H9 (cell line): ENCODE data around the gene TRIL. TPM values are rescaled to one million over a fixed set of nuclear protein-coding genes. Genes with fewer than 3 reads are reported as not detected.

ENCODE experiments used
- DNase-seq: peaks from one replicate; pipeline ENCODE4 v3.0.0-alpha.2; 2017
- H2AFZ ChIP-seq: one replicate; pipeline ENCODE4 v1.6.1; 2013; ENCODE audit warnings: mild to moderate bottlenecking, low read length, control low read depth, moderate library complexity
- H2AK5ac ChIP-seq: 2 replicates; pipeline ENCODE4 v1.6.1; 2013; ENCODE audit warnings: low read length, control low read depth, mixed read lengths; ENCODE audit not compliant: insufficient read length
- H2BK120ac ChIP-seq: one replicate; pipeline ENCODE4 v1.6.1; 2013; ENCODE audit warnings: low read depth, mild to moderate bottlenecking, low read length, control low read depth, inconsistent platforms; ENCODE audit not compliant: poor library complexity, severe bottlenecking
- H2BK12ac ChIP-seq: 2 replicates; pipeline ENCODE4 v1.6.1; 2013; ENCODE audit warnings: low read length, control low read depth, mixed read lengths, low read depth; ENCODE audit not compliant: insufficient read length
- H2BK15ac ChIP-seq: 2 replicates; pipeline ENCODE4 v1.6.1; 2013; ENCODE audit warnings: low read depth, low read length, control low read depth
- H2BK20ac ChIP-seq: one replicate; pipeline ENCODE4 v1.6.1; 2013; ENCODE audit warnings: low read depth, mild to moderate bottlenecking, low read length, control low read depth, inconsistent platforms; ENCODE audit not compliant: poor library complexity, severe bottlenecking
- H2BK5ac ChIP-seq: 2 replicates; pipeline ENCODE4 v1.6.1; 2013; ENCODE audit warnings: low read length, control low read depth, mixed read lengths; ENCODE audit not compliant: insufficient read length
- H3K14ac ChIP-seq: 2 replicates; pipeline ENCODE4 v1.6.1; 2013; ENCODE audit warnings: low read length, control low read depth; ENCODE audit not compliant: insufficient read depth
- H3K18ac ChIP-seq: 2 replicates; pipeline ENCODE4 v1.6.1; 2013; ENCODE audit warnings: low read depth, mild to moderate bottlenecking, mixed read lengths, low read length, control low read depth; ENCODE audit not compliant: insufficient read length
- H3K23ac ChIP-seq: 2 replicates; pipeline ENCODE4 v1.6.1; 2013; ENCODE audit warnings: low read length, control low read depth, mixed read lengths, low read depth; ENCODE audit not compliant: insufficient read length
- H3K23me2 ChIP-seq: 2 replicates; pipeline ENCODE4 v1.6.1; 2013; ENCODE audit warnings: low read depth, mild to moderate bottlenecking, mixed read lengths, low read length, control low read depth; ENCODE audit not compliant: insufficient read length, poor library complexity, severe bottlenecking
- H3K27ac ChIP-seq: 2 replicates; pipeline ENCODE4 v1.5.1; 2013; ENCODE audit warnings: low read length, control low read depth, mixed read lengths, low read depth; ENCODE audit not compliant: insufficient read length
- H3K27me3 ChIP-seq: 2 replicates; pipeline ENCODE4 v1.6.1; 2013; ENCODE audit warnings: low read length, control low read depth, inconsistent platforms; ENCODE audit not compliant: insufficient read depth
- H3K4ac ChIP-seq: 2 replicates; pipeline ENCODE4 v1.6.1; 2013; ENCODE audit warnings: low read depth, mild to moderate bottlenecking, control low read depth, inconsistent platforms, low read length, moderate library complexity
- H3K4me1 ChIP-seq: 2 replicates; pipeline ENCODE4 v1.6.1; 2013; ENCODE audit warnings: low read length, control low read depth, inconsistent platforms; ENCODE audit not compliant: insufficient read depth
- H3K4me2 ChIP-seq: 2 replicates; pipeline ENCODE4 v1.6.1; 2013; ENCODE audit warnings: low read length, control low read depth, mixed read lengths; ENCODE audit not compliant: insufficient read length, insufficient read depth
- H3K56ac ChIP-seq: 2 replicates; pipeline ENCODE4 v1.6.1; 2013; ENCODE audit warnings: low read depth, mild to moderate bottlenecking, mixed read lengths, low read length, control low read depth; ENCODE audit not compliant: insufficient read length
- H3K79me1 ChIP-seq: 2 replicates; pipeline ENCODE4 v1.6.1; 2013; ENCODE audit warnings: low read depth, mild to moderate bottlenecking, moderate library complexity, low read length, control low read depth, inconsistent platforms; ENCODE audit not compliant: insufficient read depth, poor library complexity, severe bottlenecking
- H3K79me2 ChIP-seq: 2 replicates; pipeline ENCODE4 v1.6.1; 2013; ENCODE audit warnings: low read length, control low read depth, inconsistent platforms; ENCODE audit not compliant: insufficient read depth
- H3K9ac ChIP-seq: 2 replicates; pipeline ENCODE4 v1.6.1; 2013; ENCODE audit warnings: low read length, control low read depth, mixed read lengths; ENCODE audit not compliant: insufficient read length; ENCODE audit errors: extremely low read depth
- H3K9me3 ChIP-seq: one replicate; pipeline ENCODE4 v1.6.1; 2013; ENCODE audit warnings: low read depth, low read length, inconsistent platforms; ENCODE audit not compliant: control insufficient read depth
- H3T11ph ChIP-seq: one replicate; pipeline ENCODE4 v1.6.1; 2013; ENCODE audit warnings: mild to moderate bottlenecking, low read length, control low read depth, inconsistent platforms
- H4K20me1 ChIP-seq: one replicate; pipeline ENCODE4 v1.6.1; 2013; ENCODE audit not compliant: control insufficient read depth, insufficient read length, insufficient read depth
- H4K5ac ChIP-seq: 2 replicates; pipeline ENCODE4 v1.6.1; 2013; ENCODE audit warnings: low read depth, mild to moderate bottlenecking, mixed read lengths, low read length, control low read depth; ENCODE audit not compliant: insufficient read length
- H4K8ac ChIP-seq: replicated peaks from 2 replicates; pipeline ENCODE4 v1.6.1; 2013; ENCODE audit warnings: low read length, control low read depth, mixed read lengths, low read depth; ENCODE audit not compliant: insufficient read length
- H4K91ac ChIP-seq: 2 replicates; pipeline ENCODE4 v1.6.1; 2013; ENCODE audit warnings: low read depth, mild to moderate bottlenecking, moderate library complexity, mixed read lengths, low read length, control low read depth; ENCODE audit not compliant: insufficient read length
- H3K27ac Mint-ChIP-seq, 3 experiments: 2 replicates in 2 of 3; 3 replicates in 1 of 3; pipeline ENCODE4 v1.8.0; 2020 to 2021; ENCODE audit warnings: mixed read lengths in 3 of 3, mild to moderate bottlenecking in 1 of 3, moderate library complexity in 1 of 3
- H3K27me3 Mint-ChIP-seq: 2 replicates; pipeline ENCODE4 v1.8.0; 2021; ENCODE audit warnings: low read depth, mild to moderate bottlenecking, moderate library complexity, mixed read lengths
- H3K36me3 Mint-ChIP-seq, 3 experiments: 2 replicates in 2 of 3; 3 replicates in 1 of 3; pipeline ENCODE4 v1.8.0; 2020 to 2021; ENCODE audit warnings: low read depth in 3 of 3, mixed read lengths in 3 of 3; ENCODE audit not compliant: insufficient read depth in 1 of 3
- H3K4me1 Mint-ChIP-seq, 2 experiments: 2 replicates each; pipeline ENCODE4 v1.8.0; 2020; ENCODE audit warnings: mixed read lengths in 2 of 2
- H3K4me3 Mint-ChIP-seq, 2 experiments: 2 replicates in 1 of 2; 3 replicates in 1 of 2; pipeline ENCODE4 v1.8.0; 2020 to 2021; ENCODE audit warnings: mild to moderate bottlenecking in 2 of 2, mixed read lengths in 2 of 2, moderate library complexity in 1 of 2
- H3K9me3 Mint-ChIP-seq, 2 experiments: 2 replicates in 1 of 2; 3 replicates in 1 of 2; pipeline ENCODE4 v1.8.0; 2020; ENCODE audit warnings: mild to moderate bottlenecking in 2 of 2, mixed read lengths in 2 of 2, moderate library complexity in 1 of 2
- WGBS: extraction: QIAGEN DNeasy Blood & Tissue Kit; methylation state at CpG from one replicate; pipeline ENCODE4 v1.1.7; 2013; ENCODE audit warnings: missing lambda C conversion rate, low lambda C conversion rate, mixed read lengths; ENCODE audit not compliant: insufficient read length; ENCODE audit errors: extremely low coverage; 5-methylcytosine and 5-hydroxymethylcytosine counted together
- total RNA-seq: library from RNA; stranded (reverse); gene quantifications from 2 replicates; pipeline ENCODE4 v1.2.1, GENCODE V29; 2021
- TF ChIP-seq, protein P1 (sequence below): fragments of 200-600 bp; sonication (generic); conservative IDR thresholded peaks from 3 replicates; pipeline ENCODE4 v1.8.0; 2021; ENCODE audit warnings: antibody characterized with exemption, mild to moderate bottlenecking

The TRIL gene
- total RNA-seq, 1 experiment from 2014 or later = 3.1 TPM

DNA sequence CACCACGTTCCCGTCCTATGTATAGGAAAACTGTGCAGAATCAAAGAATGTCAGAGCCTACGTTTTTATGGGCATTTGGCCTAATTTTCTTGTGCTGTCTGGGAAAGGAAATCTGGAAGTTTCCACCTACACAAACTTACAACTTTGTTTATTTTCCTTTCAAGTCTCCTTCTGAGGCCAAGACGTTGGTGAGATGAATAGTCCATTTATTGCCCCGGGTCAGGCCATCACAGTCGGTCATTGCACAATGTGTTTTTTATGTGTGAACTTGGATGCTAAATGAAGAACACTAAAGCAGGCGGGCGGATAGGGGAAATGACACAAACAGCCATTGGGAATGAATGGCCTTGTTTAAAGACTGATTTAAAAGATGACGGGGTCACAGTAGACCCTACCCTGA, 38.6 kb downstream of the TRIL start:
- no peak overlapping the region for H2AFZ ChIP-seq
- Mint-ChIP-seq H3K27me3 (peaks cover 2% of the 10 kb centered on the region; the same call in 1 of the 2 replicates), H3K27ac (no peak overlapping the region), H3K9me3 (peaks cover 0 to 2% of the 10 kb centered on the region in 2 experiments; a peak in 1 of 5 replicates), H3K4me3 (no peak overlapping the region), H3K36me3 (peaks cover 0 to 4% (median 0%) of the 10 kb centered on the region in 3 experiments; a peak in 2 of 7 replicates), H3K4me1 (peaks cover 20 to 24% of the 10 kb centered on the region in 2 experiments)
- TF ChIP-seq, protein P1, sequence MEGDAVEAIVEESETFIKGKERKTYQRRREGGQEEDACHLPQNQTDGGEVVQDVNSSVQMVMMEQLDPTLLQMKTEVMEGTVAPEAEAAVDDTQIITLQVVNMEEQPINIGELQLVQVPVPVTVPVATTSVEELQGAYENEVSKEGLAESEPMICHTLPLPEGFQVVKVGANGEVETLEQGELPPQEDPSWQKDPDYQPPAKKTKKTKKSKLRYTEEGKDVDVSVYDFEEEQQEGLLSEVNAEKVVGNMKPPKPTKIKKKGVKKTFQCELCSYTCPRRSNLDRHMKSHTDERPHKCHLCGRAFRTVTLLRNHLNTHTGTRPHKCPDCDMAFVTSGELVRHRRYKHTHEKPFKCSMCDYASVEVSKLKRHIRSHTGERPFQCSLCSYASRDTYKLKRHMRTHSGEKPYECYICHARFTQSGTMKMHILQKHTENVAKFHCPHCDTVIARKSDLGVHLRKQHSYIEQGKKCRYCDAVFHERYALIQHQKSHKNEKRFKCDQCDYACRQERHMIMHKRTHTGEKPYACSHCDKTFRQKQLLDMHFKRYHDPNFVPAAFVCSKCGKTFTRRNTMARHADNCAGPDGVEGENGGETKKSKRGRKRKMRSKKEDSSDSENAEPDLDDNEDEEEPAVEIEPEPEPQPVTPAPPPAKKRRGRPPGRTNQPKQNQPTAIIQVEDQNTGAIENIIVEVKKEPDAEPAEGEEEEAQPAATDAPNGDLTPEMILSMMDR = no peak
- H2BK12ac ChIP-seq = no peak overlapping the region
- H2AK5ac ChIP-seq = no peak overlapping the region
- no peak overlapping the region for H3K4me2 ChIP-seq
- no peak overlapping the region for H3K56ac ChIP-seq
- no peak overlapping the region for H3K18ac ChIP-seq
- H3K9ac ChIP-seq = no peak overlapping the region
- no peak overlapping the region for H3K14ac ChIP-seq
- no peak overlapping the region for H3K27ac ChIP-seq
- H3T11ph ChIP-seq = no peak overlapping the region
- no peak overlapping the region for H2BK5ac ChIP-seq
- no peak for DNase-seq
- no peak overlapping the region for H2BK20ac ChIP-seq
- H3K27me3 ChIP-seq = no peaks in the 10 kb centered on the region
- H3K79me1 ChIP-seq = no peaks in the 10 kb centered on the region
- H3K23ac ChIP-seq = no peak overlapping the region
- no peak overlapping the region for H2BK15ac ChIP-seq
- H3K9me3 ChIP-seq = no peaks in the 10 kb centered on the region
- H3K23me2 ChIP-seq = no peaks in the 10 kb centered on the region
- no peak overlapping the region for H4K91ac ChIP-seq
- H4K5ac ChIP-seq = no peak overlapping the region
- H2BK120ac ChIP-seq = no peak overlapping the region
- peaks cover 2% of the 10 kb centered on the region for H3K4me1 ChIP-seq
- no peaks in the 10 kb centered on the region for H3K79me2 ChIP-seq
- no CpG with 5 or more reads among the region's 9 CpGs for WGBS
- H4K8ac ChIP-seq = no peak overlapping the region
- H4K20me1 ChIP-seq = no peaks in the 10 kb centered on the region
- H3K4ac ChIP-seq = no peak overlapping the region
